Hepatocyte (in vitro differentiated cells): Measurements from ENCODE around the gene SPDYA. TPM values are rescaled to one million over a fixed set of nuclear protein-coding genes. Genes with fewer than 3 reads are reported as not detected.

Source experiments
- DNase-seq: peaks from one replicate; pipeline ENCODE4 v3.0.0-alpha.2; 2016; ENCODE audit warnings: low spot score
- H2AFZ ChIP-seq: fragments of 200-600 bp; sonication (generic); 2 replicates; pipeline ENCODE4 v1.6.0; 2016; ENCODE audit warnings: antibody characterized with exemption, mild to moderate bottlenecking
- H3K27ac ChIP-seq: fragments of 200-600 bp; sonication (generic); 2 replicates; pipeline ENCODE4 v1.5.1; 2016; ENCODE audit warnings: mild to moderate bottlenecking
- H3K27me3 ChIP-seq: fragments of 200-600 bp; sonication (generic); 2 replicates; pipeline ENCODE4 v1.6.1; 2016
- H3K36me3 ChIP-seq: fragments of 200-600 bp; sonication (generic); replicated peaks from 2 replicates; pipeline ENCODE4 v1.5.1; 2016; ENCODE audit warnings: low read depth; ENCODE audit not compliant: insufficient read depth
- H3K4me1 ChIP-seq: fragments of 200-600 bp; sonication (generic); 2 replicates; pipeline ENCODE4 v1.5.1; 2016; ENCODE audit warnings: mild to moderate bottlenecking, moderate library complexity; ENCODE audit not compliant: insufficient read depth
- H3K4me2 ChIP-seq: fragments of 200-600 bp; sonication (generic); 2 replicates; pipeline ENCODE4 v1.6.0; 2016
- H3K4me3 ChIP-seq: fragments of 200-600 bp; sonication (generic); 2 replicates; pipeline ENCODE4 v1.5.1; 2016; ENCODE audit warnings: mild to moderate bottlenecking
- H3K79me2 ChIP-seq: fragments of 200-600 bp; sonication (generic); 2 replicates; pipeline ENCODE4 v1.6.0; 2017; ENCODE audit warnings: mild to moderate bottlenecking
- H3K9me2 ChIP-seq: fragments of 200-600 bp; sonication (generic); replicated peaks from 2 replicates; pipeline ENCODE4 v1.6.0; 2017; ENCODE audit warnings: mild to moderate bottlenecking; ENCODE audit not compliant: insufficient read depth
- H3K9me3 ChIP-seq: fragments of 200-600 bp; sonication (generic); 2 replicates; pipeline ENCODE4 v1.5.1; 2016; ENCODE audit warnings: low read depth, mild to moderate bottlenecking
- H4K20me1 ChIP-seq: fragments of 200-600 bp; sonication (generic); 2 replicates; pipeline ENCODE4 v1.6.0; 2016; ENCODE audit warnings: mild to moderate bottlenecking; ENCODE audit not compliant: insufficient read depth, poor library complexity, severe bottlenecking
- EZH2 ChIP-seq: fragments of 200-600 bp; sonication (generic); IDR thresholded peaks from 2 replicates; pipeline ENCODE4 v1.6.1; 2016; ENCODE audit warnings: antibody characterized with exemption, mild to moderate bottlenecking, borderline replicate concordance
- EZH2phosphoT487 ChIP-seq: fragments of 200-600 bp; sonication (generic); IDR thresholded peaks from one replicate; pipeline ENCODE4 v1.6.1; 2018; ENCODE audit warnings: antibody characterized with exemption, mild to moderate bottlenecking, low read depth, moderate library complexity; ENCODE audit not compliant: unreplicated experiment, severe bottlenecking
- WGBS: methylation state at CpG from one replicate; pipeline ENCODE4 v1.1.6; 2016; ENCODE audit warnings: low lambda C conversion rate; ENCODE audit errors: missing lambda C conversion rate; 5-methylcytosine and 5-hydroxymethylcytosine counted together
- polyA plus RNA-seq: library from polyadenylated mRNA; unstranded; fragments of >200 nt; fragmentation: Nextera tagmentation; extraction: Ambion mirVana; gene quantifications from 2 replicates; pipeline ENCODE4 v1.2.1, GENCODE V29; 2016
- total RNA-seq: library from RNA; depleted of rRNA; stranded (reverse); fragments of >200 nt; gene quantifications from 2 replicates; pipeline ENCODE4 v1.2.3, GENCODE V29; 2014
- TF ChIP-seq, protein P1 (sequence below): fragments of 200-600 bp; sonication (generic); IDR thresholded peaks from 2 replicates; pipeline ENCODE4 v1.5.1; 2016; ENCODE audit warnings: antibody characterized with exemption, mild to moderate bottlenecking; ENCODE audit not compliant: poor library complexity

Gene SPDYA
- total and polyA plus RNA-seq, 2 experiments from 2014 or later = 1.3 to 1.7 TPM

GRCh38 chr2:28821295-28821958, 10.8 kb downstream of the SPDYA start:
- H3K9me3 ChIP-seq = no peaks in the 10 kb centered on the region
- H3K9me2 ChIP-seq = no peaks in the 10 kb centered on the region
- TF ChIP-seq, protein P1, sequence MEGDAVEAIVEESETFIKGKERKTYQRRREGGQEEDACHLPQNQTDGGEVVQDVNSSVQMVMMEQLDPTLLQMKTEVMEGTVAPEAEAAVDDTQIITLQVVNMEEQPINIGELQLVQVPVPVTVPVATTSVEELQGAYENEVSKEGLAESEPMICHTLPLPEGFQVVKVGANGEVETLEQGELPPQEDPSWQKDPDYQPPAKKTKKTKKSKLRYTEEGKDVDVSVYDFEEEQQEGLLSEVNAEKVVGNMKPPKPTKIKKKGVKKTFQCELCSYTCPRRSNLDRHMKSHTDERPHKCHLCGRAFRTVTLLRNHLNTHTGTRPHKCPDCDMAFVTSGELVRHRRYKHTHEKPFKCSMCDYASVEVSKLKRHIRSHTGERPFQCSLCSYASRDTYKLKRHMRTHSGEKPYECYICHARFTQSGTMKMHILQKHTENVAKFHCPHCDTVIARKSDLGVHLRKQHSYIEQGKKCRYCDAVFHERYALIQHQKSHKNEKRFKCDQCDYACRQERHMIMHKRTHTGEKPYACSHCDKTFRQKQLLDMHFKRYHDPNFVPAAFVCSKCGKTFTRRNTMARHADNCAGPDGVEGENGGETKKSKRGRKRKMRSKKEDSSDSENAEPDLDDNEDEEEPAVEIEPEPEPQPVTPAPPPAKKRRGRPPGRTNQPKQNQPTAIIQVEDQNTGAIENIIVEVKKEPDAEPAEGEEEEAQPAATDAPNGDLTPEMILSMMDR = peak; percentile 69
- TF ChIP-seq EZH2 (no peak), EZH2phosphoT487 (no peak)
- DNase-seq = peak; percentile 73
- H3K79me2 ChIP-seq = no peaks in the 10 kb centered on the region
- WGBS = 8% methylated on average over 8 of the region's 8 CpGs
- H3K4me3 ChIP-seq = no peak overlapping the region
- H3K27me3 ChIP-seq = no peaks in the 10 kb centered on the region
- H3K4me1 ChIP-seq = no peaks in the 10 kb centered on the region
- H3K27ac ChIP-seq = no peak overlapping the region
- H2AFZ ChIP-seq = no peak overlapping the region
- H3K36me3 ChIP-seq = no peaks in the 10 kb centered on the region
- no peaks in the 10 kb centered on the region for H4K20me1 ChIP-seq
- H3K4me2 ChIP-seq = no peak overlapping the region

DNA sequence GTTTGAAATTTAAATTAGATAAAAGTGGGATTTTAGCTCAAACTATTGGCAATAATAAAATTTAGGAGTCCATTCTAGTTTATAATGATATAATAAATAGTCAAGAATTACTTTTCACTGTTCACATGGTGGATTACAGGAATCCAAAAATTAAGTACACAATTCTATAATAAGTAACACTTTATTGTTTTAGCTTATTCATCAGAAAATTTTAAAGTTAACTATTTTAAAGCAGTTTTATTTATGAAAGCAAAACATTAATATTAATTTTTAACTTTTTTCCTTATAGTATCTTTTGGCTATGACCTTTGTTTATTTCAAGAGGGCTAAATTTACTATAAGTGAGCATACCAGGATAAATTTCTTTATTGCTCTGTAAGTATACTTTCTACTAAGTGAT, 11.4 kb downstream of the SPDYA start:
- H3K4me3 ChIP-seq = no peak overlapping the region
- no peak for DNase-seq
- H3K79me2 ChIP-seq = no peaks in the 10 kb centered on the region
- H4K20me1 ChIP-seq = no peaks in the 10 kb centered on the region
- no peak overlapping the region for H3K4me2 ChIP-seq
- H3K9me2 ChIP-seq = no peaks in the 10 kb centered on the region
- no peaks in the 10 kb centered on the region for H3K36me3 ChIP-seq
- H3K9me3 ChIP-seq = no peaks in the 10 kb centered on the region
- H3K27ac ChIP-seq = no peak overlapping the region
- no peak overlapping the region for H2AFZ ChIP-seq
- no peaks in the 10 kb centered on the region for H3K27me3 ChIP-seq
- H3K4me1 ChIP-seq = no peaks in the 10 kb centered on the region
- TF ChIP-seq EZH2phosphoT487 = no peak

GRCh38 chr2:28824207-28824606, 13.6 kb downstream of the SPDYA start:
- Histone ChIP-seq H3K4me1 (no peaks in the 10 kb centered on the region), H3K27ac (no peak overlapping the region), H3K79me2 (no peaks in the 10 kb centered on the region), H3K36me3 (no peaks in the 10 kb centered on the region), H4K20me1 (no peaks in the 10 kb centered on the region), H3K27me3 (no peaks in the 10 kb centered on the region), H3K4me2 (no peak overlapping the region), H3K4me3 (no peak overlapping the region), H3K9me3 (no peaks in the 10 kb centered on the region), H3K9me2 (no peaks in the 10 kb centered on the region), H2AFZ (no peak overlapping the region)
- WGBS = 98% methylated on average over 2 of the region's 2 CpGs
- DNase-seq = no peak
- no peak for TF ChIP-seq EZH2
- TF ChIP-seq, protein P1 = no peak
- TF ChIP-seq EZH2phosphoT487 = no peak

- Histone ChIP-seq H3K4me2 (no peak overlapping the region), H3K79me2 (no peaks in the 10 kb centered on the region), H4K20me1 (no peaks in the 10 kb centered on the region), H3K27ac (no peak overlapping the region), H3K4me1 (no peaks in the 10 kb centered on the region), H2AFZ (no peak overlapping the region), H3K27me3 (no peaks in the 10 kb centered on the region), H3K36me3 (no peaks in the 10 kb centered on the region), H3K9me3 (no peaks in the 10 kb centered on the region), H3K4me3 (no peak overlapping the region), H3K9me2 (no peaks in the 10 kb centered on the region)
- TF ChIP-seq EZH2phosphoT487 (no peak), EZH2 (no peak)
- TF ChIP-seq, protein P1 = no peak
- no peak for DNase-seq
Observed at GRCh38 chr2:28824870-28825269, 14.2 kb downstream of the SPDYA start.
